Neuron (in vitro differentiated cells): ENCODE measurements around the gene RIOK2.

ENCODE experiments used
- H2AFZ ChIP-seq: one replicate; pipeline ENCODE4 v1.6.1; 2013; ENCODE audit warnings: low read depth, mild to moderate bottlenecking, inconsistent platforms, low read length, moderate library complexity
- H3K27me3 ChIP-seq: one replicate; pipeline ENCODE4 v1.6.1; 2013; ENCODE audit warnings: low read length; ENCODE audit not compliant: insufficient read depth
- H3K36me3 ChIP-seq: one replicate; pipeline ENCODE4 v1.6.1; 2013; ENCODE audit warnings: low read length; ENCODE audit not compliant: insufficient read depth
- H3K4me1 ChIP-seq: one replicate; pipeline ENCODE4 v1.6.1; 2013; ENCODE audit warnings: low read length; ENCODE audit not compliant: insufficient read depth
- H3K4me3 ChIP-seq: 2 replicates; pipeline ENCODE4 v1.5.1; 2013; ENCODE audit warnings: mild to moderate bottlenecking, low read length, moderate library complexity
- H3K9me3 ChIP-seq: one replicate; pipeline ENCODE4 v1.6.1; 2013; ENCODE audit warnings: low read length

RIOK2 gene

GRCh38 chr5:97111616-97112015, 71.4 kb downstream of the RIOK2 start:
- H3K27me3 ChIP-seq: no peaks in the 10 kb centered on the region
- H2AFZ ChIP-seq: no peak overlapping the region

DNA sequence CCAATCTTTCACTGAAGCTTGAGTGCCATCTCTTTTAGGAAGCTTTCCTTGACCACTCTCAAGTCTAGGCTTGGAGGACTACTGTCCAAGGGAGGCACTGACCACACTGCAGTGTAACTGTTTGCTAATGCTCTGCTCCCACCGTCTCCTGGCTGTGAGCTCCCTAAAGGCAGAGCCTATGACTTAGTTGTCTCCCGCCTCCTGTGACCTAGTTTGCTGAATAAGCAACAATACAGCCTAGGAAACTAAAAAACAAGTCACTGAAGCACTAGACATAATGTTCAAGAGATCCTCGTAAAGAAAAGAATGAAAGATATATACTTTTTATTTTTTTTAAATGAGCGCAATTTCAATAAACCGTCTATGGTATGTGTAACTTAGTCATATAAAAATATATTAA, 72.0 kb downstream of the RIOK2 start:
- H3K27me3 ChIP-seq: no peaks in the 10 kb centered on the region
- no peak overlapping the region for H3K4me3 ChIP-seq

More at GRCh38 chr5:97111616-97112015, 71.4 kb downstream of the RIOK2 start:
- Histone ChIP-seq H3K9me3 (no peaks in the 10 kb centered on the region), H3K4me3 (no peak overlapping the region), H3K36me3 (no peaks in the 10 kb centered on the region), H3K4me1 (peaks cover 21% of the 10 kb centered on the region)

More for the DNA sequence above, 72.0 kb downstream of the RIOK2 start:
- Histone ChIP-seq H3K9me3 (no peaks in the 10 kb centered on the region), H3K4me1 (peaks cover 14% of the 10 kb centered on the region), H2AFZ (no peak overlapping the region), H3K36me3 (peaks cover 3% of the 10 kb centered on the region)
